HG03159 (cell line): Measurements from ENCODE around the gene GPR132.

Source experiments
- ATAC-seq: cut with Tn5 transposase; IDR thresholded peaks from one replicate; pipeline ENCODE4 v1.9.1; 2021; ENCODE audit warnings: mild to moderate bottlenecking, moderate library complexity; ENCODE audit not compliant: unreplicated experiment

Gene GPR132

GRCh38 chr14:105063056-105063455 is 2.2 kb downstream of the GPR132 start:
- no peak for ATAC-seq

GRCh38 chr14:105062048-105062433 is 3.2 kb downstream of the GPR132 start:
- ATAC-seq: no peak

GRCh38 chr14:105061428-105062047 is 3.7 kb downstream of the GPR132 start:
- ATAC-seq: no peak

DNA sequence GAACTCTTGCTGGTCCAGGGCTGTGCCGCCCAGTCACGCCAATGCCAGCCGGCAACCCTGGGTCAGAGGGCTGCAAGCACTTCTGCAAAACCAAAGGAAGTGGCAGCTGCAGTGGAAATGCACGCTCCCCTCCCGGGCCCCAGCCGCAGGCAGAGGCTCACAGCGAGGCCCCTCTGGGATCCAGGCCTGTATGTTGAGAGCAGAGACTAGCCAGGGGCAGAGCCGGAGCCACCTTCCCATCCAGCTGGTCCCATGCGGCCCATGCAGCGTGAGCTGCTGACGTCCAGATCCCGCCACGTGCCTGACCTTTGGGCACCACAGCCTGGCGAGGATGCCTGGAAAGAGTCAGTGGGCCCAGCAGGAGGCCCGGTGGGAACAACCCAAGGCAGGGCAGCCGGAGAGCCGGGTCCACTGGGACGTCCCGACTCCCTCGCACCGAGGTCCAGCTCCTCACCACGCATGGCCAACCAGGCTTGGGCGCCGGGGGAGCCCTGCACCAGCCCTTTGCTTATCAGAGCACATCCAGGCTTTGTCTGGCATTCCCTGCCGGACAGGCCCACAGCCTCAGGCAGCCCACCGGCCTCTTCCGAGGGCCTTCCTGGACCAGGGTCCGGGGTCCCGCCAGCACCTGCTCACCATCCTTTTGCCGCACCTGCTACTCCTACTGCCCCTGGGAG is 4.3 kb downstream of the GPR132 start:
- ATAC-seq: no peak

DNA sequence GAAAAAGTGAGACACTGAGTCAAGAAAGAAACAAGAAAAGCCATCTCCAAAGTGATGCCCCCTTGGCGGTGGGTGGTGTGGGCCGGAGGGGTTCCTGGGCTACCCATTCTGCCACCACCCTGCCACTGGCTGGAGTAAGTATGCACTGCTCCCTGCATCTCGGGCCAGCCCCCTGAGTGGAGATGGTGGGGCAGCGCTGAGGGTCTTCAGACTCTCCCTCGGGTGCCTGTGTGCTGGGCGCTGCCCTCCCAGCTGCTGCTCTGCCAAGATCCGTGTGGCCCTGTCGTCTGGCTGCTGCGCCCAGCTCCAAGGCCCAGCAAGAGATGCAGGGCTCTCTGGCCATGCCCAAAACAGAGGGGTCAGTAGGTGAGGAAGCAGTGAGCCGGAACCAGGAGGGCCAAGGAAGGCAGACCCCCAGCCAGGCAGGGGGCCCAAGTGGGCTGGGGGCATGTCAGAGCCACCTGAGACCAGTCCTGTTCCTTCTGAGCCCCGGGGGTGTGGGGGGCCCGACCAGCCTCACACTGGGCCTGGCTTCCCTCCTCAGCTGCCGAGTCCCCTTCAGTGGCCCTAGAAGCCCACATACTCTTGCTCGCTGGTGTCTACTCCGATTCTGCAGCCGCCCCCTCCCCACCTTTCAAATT is 5.2 kb downstream of the GPR132 start:
- no peak for ATAC-seq

- ATAC-seq: no peak
Measured at GRCh38 chr14:105059035-105059924, 6.0 kb downstream of the GPR132 start.

GRCh38 chr14:105058521-105059034 is 6.7 kb downstream of the GPR132 start:
- no peak for ATAC-seq

GRCh38 chr14:105056303-105056831 is 8.9 kb downstream of the GPR132 start:
- ATAC-seq: no peak

- ATAC-seq: no peak
Measured at GRCh38 chr14:105055736-105056302, 9.4 kb downstream of the GPR132 start.

- ATAC-seq: no peak
Measured at GRCh38 chr14:105055334-105055733, 9.9 kb downstream of the GPR132 start.

DNA sequence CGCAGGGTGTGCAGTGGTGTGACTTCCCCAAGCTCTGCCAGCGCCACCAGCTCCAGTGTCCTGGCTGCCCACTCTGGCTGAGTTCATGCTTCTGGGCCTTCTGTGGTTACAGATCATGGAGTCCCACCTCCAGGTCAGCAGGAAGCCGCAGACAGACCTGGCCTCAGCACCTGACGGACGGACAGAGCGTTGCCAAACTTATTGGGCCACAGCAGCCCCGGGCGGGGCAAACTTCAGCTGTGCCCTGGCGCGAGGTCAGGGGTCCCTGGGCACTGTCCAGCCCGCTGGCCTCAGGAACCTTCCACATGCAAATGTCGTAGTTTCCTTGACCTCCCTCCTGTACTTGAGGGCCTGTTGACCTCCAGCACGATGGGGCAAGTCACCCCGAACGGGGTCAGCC is 11.2 kb downstream of the GPR132 start:
- no peak for ATAC-seq

DNA sequence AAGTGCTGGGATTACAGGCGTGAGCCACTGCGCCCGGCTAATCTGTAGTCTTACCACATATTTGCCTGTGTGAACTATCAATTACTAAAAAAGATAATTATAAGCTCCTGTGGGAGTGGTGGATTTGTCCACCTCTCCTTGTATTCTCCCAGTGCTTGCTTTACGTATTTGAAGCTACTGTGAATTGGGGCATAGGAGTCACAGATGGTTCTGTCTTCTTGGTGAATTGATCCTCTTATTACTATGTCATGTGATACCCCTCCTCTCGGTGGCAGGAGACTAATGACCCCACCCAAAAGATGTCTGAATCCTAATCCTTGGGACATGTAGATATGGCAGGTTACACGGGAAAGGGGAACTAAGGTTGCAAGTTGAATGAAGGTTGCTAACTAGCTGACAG is 11.8 kb downstream of the GPR132 start:
- no peak for ATAC-seq

DNA sequence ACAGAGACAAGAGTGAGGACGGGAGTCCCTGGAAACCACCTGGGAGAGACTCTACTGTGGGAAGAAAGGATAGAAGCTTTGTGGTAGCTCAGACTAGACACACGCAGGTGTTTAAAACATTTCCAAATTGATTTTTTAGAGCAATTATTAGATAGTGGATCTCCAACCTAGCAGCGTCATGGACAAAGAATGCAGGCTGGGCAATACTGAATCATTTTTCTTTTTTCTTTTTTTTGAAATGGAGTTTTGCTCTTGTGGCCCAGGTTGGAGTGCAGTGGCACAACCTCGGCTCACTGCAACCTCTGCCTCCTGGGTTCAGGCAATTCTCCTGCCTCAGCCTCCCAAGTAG is 13.1 kb downstream of the GPR132 start:
- no peak for ATAC-seq

- no peak for ATAC-seq
Measured at GRCh38 chr14:105051182-105052109, 13.8 kb downstream of the GPR132 start.

GRCh38 chr14:105050551-105050897 is 14.7 kb downstream of the GPR132 start:
- ATAC-seq: no peak

- no peak for ATAC-seq
Measured at GRCh38 chr14:105049753-105050550, 15.3 kb downstream of the GPR132 start.

- no peak for ATAC-seq
Measured at GRCh38 chr14:105047283-105048016, 17.8 kb downstream of the GPR132 start.

DNA sequence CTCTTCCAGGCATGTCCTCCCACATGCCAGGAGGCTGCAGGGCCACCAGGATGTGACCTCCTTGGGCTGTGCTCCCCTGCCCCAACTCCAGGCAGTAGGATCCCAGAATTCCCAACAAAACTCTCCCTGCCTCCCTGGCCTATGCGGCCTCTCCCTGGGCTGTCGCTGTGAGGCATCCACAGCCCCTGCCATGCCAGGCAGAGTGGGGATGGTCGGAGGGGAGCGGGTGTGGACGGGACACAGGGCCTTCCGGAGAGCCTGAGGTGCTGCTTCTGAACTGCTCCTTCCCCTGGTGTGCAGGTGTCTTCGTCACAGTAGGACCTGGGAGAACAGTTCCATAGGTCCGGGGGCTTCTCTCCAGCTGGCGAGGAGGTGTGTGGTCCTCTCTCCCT is 18.3 kb downstream of the GPR132 start:
- ATAC-seq: no peak
